ENCODE results near the gene RFX8. TPM values are rescaled to one million over a fixed set of nuclear protein-coding genes. Genes with fewer than 3 reads are reported as not detected.

Gene RFX8
- total RNA-seq, 4 donors from 2014 or later: 0.27 TPM; not detected in 3

DNA sequence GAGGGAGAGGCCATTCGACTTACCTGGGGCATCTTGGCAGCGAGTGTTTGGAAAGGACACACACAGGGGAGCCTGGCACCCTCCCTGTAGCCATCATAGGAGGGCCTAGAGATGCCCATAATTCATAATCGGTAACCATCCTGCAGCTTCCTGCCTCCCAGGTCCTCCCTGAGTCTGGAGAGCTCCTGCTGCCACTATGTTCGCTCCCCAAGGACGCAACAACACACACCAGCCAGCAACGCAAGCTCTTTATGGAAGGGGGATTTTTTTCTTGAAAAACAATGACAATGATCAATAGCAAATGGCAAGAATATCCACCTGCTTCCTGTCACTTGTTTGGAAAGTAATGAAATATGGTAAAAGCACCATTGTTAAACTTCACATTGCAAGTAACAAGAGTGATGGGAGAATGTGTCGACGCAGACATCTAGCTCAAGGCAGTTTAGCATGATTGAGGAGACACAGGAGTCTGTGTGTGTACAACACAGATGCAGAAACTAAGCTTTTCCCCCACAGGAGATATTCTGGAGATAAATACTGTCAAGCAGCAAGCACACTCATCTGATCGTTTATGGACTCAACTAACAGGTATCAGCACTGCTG lies 62.7 kb downstream of the RFX8 start:
- Histone ChIP-seq H3K9me3 (no peaks in the 10 kb centered on the region), H3K4me3 (no peak overlapping the region), H3K36me3 (no peaks in the 10 kb centered on the region), H3K27me3 (peaks cover 0 to 4% (median 0%) of the 10 kb centered on the region in 3 donors), H3K27ac (no peak overlapping the region), H3K4me1 (no peaks in the 10 kb centered on the region)
- in situ Hi-C loops (cut with MboI; ENCODE audit: low sequenced_read_pairs in 4 of 4): loop anchor here in 3 of 4 donors (10.0 to 25.0 kb wide), 3 partner anchors 413 to 1043 kb away; no protein-coding TSS in a partner anchor
- intact Hi-C loops (cut with DNase I; ENCODE audit: low total_unique reads): no loop called here
- ATAC-seq (no peak), DNase-seq (no peak)
- TF ChIP-seq POLR2A (IDR thresholded peaks at IDR 0.05): no peak
- TF ChIP-seq, protein P1, sequence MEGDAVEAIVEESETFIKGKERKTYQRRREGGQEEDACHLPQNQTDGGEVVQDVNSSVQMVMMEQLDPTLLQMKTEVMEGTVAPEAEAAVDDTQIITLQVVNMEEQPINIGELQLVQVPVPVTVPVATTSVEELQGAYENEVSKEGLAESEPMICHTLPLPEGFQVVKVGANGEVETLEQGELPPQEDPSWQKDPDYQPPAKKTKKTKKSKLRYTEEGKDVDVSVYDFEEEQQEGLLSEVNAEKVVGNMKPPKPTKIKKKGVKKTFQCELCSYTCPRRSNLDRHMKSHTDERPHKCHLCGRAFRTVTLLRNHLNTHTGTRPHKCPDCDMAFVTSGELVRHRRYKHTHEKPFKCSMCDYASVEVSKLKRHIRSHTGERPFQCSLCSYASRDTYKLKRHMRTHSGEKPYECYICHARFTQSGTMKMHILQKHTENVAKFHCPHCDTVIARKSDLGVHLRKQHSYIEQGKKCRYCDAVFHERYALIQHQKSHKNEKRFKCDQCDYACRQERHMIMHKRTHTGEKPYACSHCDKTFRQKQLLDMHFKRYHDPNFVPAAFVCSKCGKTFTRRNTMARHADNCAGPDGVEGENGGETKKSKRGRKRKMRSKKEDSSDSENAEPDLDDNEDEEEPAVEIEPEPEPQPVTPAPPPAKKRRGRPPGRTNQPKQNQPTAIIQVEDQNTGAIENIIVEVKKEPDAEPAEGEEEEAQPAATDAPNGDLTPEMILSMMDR (IDR thresholded peaks at IDR 0.05 in 4 of 5, conservative IDR thresholded peaks at IDR 0.05 in 1 of 5): no peak

DNA sequence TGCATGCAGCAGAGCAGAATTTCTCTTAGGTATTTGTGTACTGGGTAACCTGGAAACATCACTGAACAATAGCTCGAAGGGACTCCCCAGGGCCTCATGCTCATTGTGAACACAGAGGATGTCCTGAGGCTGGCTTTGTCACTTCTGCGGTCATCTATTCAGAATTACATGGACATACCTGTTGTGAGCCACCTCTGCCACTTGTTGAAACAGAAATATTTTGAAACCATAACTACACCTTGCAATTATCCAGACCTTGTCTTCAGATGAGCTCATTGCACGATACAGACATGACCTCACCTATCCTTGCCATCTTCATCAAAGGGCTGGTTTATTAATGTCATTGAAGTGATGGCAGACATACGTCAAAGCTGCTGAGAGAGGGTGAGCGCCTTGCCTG lies 64.2 kb downstream of the RFX8 start:
- TF ChIP-seq POLR2A (IDR thresholded peaks at IDR 0.05): no peak
- TF ChIP-seq, protein P1 (IDR thresholded peaks at IDR 0.05 in 4 of 5, conservative IDR thresholded peaks at IDR 0.05 in 1 of 5): no peak
- no peaks in the 10 kb centered on the region for H3K9me3 ChIP-seq
- no peak for DNase-seq
- H3K4me3 ChIP-seq: no peak overlapping the region
- no peak overlapping the region for H3K27ac ChIP-seq
- peaks cover 0 to 4% (median 0%) of the 10 kb centered on the region in 3 donors for H3K27me3 ChIP-seq
- no peak for ATAC-seq
- no peaks in the 10 kb centered on the region for H3K36me3 ChIP-seq
- H3K4me1 ChIP-seq: no peaks in the 10 kb centered on the region
- in situ Hi-C loops (cut with MboI; ENCODE audit: low sequenced_read_pairs in 4 of 4) (loop anchor here in 3 of 4 donors (10.0 to 25.0 kb wide), 3 partner anchors 414 to 1044 kb away; no protein-coding TSS in a partner anchor), intact Hi-C loops (cut with DNase I; ENCODE audit: low total_unique reads) (no loop called here)

DNA sequence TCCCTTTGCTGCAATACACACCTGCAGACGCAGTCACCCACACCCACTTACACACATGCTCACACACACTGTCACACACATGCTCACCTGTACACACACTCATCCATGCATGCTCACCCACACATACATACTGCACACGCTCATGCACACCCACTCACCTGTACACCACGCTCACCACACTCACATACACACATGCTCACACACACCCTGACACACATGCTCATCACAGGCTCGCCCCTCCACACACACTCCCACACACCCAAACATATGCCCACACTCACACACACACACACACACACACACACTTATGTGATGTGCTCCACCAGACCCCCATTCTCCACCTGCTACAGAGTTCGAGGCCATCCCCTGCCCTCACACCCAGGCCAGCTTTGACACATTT lies 64.8 kb downstream of the RFX8 start:
- no peak for DNase-seq
- Histone ChIP-seq H3K36me3 (no peaks in the 10 kb centered on the region), H3K9me3 (no peaks in the 10 kb centered on the region), H3K4me1 (no peaks in the 10 kb centered on the region), H3K27ac (no peak overlapping the region), H3K27me3 (peaks cover 0 to 4% (median 0%) of the 10 kb centered on the region in 3 donors), H3K4me3 (no peak overlapping the region)
- TF ChIP-seq POLR2A (IDR thresholded peaks at IDR 0.05): no peak
- TF ChIP-seq, protein P1 (IDR thresholded peaks at IDR 0.05 in 4 of 5, conservative IDR thresholded peaks at IDR 0.05 in 1 of 5): no peak
- ATAC-seq: no peak
- intact Hi-C loops (cut with DNase I; ENCODE audit: low total_unique reads) (no loop called here), in situ Hi-C loops (cut with MboI; ENCODE audit: low sequenced_read_pairs in 4 of 4) (loop anchor here in 3 of 4 donors (10.0 to 25.0 kb wide), 3 partner anchors 415 to 1045 kb away; no protein-coding TSS in a partner anchor)

DNA sequence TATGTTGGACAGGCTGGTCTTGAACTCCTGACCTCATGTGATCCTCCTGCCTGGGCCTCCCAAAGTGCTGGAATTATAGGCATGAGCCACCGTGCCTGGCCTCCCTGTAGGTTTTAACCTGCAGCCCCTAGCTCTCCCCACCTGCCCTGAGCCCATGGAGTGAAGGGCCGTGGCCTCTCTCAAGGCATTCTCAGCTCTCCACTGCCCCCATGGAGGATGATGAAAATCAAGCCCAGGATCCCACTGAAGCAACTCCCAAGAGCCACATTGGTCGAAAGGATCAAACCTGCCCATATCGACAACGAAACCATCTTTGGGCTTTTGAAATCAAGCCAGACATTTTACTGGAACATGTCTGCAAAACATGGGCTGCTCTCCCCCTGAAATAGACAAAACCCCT lies 65.2 kb downstream of the RFX8 start:
- Histone ChIP-seq H3K27ac (no peak overlapping the region), H3K4me3 (no peak overlapping the region), H3K9me3 (no peaks in the 10 kb centered on the region), H3K27me3 (peaks cover 0 to 4% (median 0%) of the 10 kb centered on the region in 3 donors), H3K36me3 (no peaks in the 10 kb centered on the region), H3K4me1 (no peaks in the 10 kb centered on the region)
- ATAC-seq: no peak
- in situ Hi-C loops (cut with MboI; ENCODE audit: low sequenced_read_pairs in 4 of 4) (loop anchor here in 3 of 4 donors (10.0 to 25.0 kb wide), 3 partner anchors 415 to 1045 kb away; no protein-coding TSS in a partner anchor), intact Hi-C loops (cut with DNase I; ENCODE audit: low total_unique reads) (no loop called here)
- TF ChIP-seq POLR2A (IDR thresholded peaks at IDR 0.05): no peak
- TF ChIP-seq, protein P1 (IDR thresholded peaks at IDR 0.05 in 4 of 5, conservative IDR thresholded peaks at IDR 0.05 in 1 of 5): no peak
- no peak for DNase-seq

Measured in gastrocnemius medialis (tissue), 4 donors.